Measurements from ENCODE around the gene FAH. TPM values are rescaled to one million over a fixed set of nuclear protein-coding genes. Genes with fewer than 3 reads are reported as not detected.

FAH gene
- total RNA-seq, 1 donor: 17.7 TPM

GRCh38 chr15:80207887-80208286, 55.1 kb downstream of the FAH start:
- no peaks in the 10 kb centered on the region for H3K36me3 ChIP-seq (ENCODE audit: insufficient read depth, low read length)
- no peak overlapping the region for H3K4me3 ChIP-seq (ENCODE audit: insufficient read depth, low read length)
- no peak overlapping the region for H3K27ac ChIP-seq (ENCODE audit: low read depth, low read length)
- H3K27me3 ChIP-seq (ENCODE audit: insufficient read depth, low read length): peaks cover 35% of the 10 kb centered on the region
- no peak overlapping the region for H3K4me2 ChIP-seq (ENCODE audit: insufficient read depth, low read length)
- H3K4me1 ChIP-seq (ENCODE audit: insufficient read depth, low read length): no peaks in the 10 kb centered on the region
- no peaks in the 10 kb centered on the region for H3K79me2 ChIP-seq (ENCODE audit: insufficient read depth, low read length)
- no peaks in the 10 kb centered on the region for H4K20me1 ChIP-seq (ENCODE audit: insufficient read depth, low read length)
- no peak for DNase-seq (ENCODE audit: insufficient read length, low spot score, missing footprints)
- H2AFZ ChIP-seq (ENCODE audit: low read length): no peak overlapping the region
- H3K9me3 ChIP-seq (ENCODE audit: low read depth, low read length): no peaks in the 10 kb centered on the region
- TF ChIP-seq CTCF (IDR thresholded peaks at IDR 0.05; ENCODE audit: extremely low read depth, low read depth, low read length): no peak

GRCh38 chr15:80208758-80209734, 56.2 kb downstream of the FAH start:
- no peak overlapping the region for H3K27ac ChIP-seq (ENCODE audit: low read depth, low read length)
- H3K4me3 ChIP-seq (ENCODE audit: insufficient read depth, low read length): no peak overlapping the region
- TF ChIP-seq CTCF (IDR thresholded peaks at IDR 0.05; ENCODE audit: extremely low read depth, low read depth, low read length): no peak
- no peaks in the 10 kb centered on the region for H4K20me1 ChIP-seq (ENCODE audit: insufficient read depth, low read length)
- no peaks in the 10 kb centered on the region for H3K79me2 ChIP-seq (ENCODE audit: insufficient read depth, low read length)
- no peak for DNase-seq (ENCODE audit: insufficient read length, low spot score, missing footprints)
- no peak overlapping the region for H3K4me2 ChIP-seq (ENCODE audit: insufficient read depth, low read length)
- H3K4me1 ChIP-seq (ENCODE audit: insufficient read depth, low read length): no peaks in the 10 kb centered on the region
- H3K9me3 ChIP-seq (ENCODE audit: low read depth, low read length): no peaks in the 10 kb centered on the region
- peaks cover 35% of the 10 kb centered on the region for H3K27me3 ChIP-seq (ENCODE audit: insufficient read depth, low read length)
- H2AFZ ChIP-seq (ENCODE audit: low read length): no peak overlapping the region
- no peaks in the 10 kb centered on the region for H3K36me3 ChIP-seq (ENCODE audit: insufficient read depth, low read length)

GRCh38 chr15:80210611-80211573, 58.1 kb downstream of the FAH start:
- Histone ChIP-seq H3K9me3 (ENCODE audit: low read depth, low read length) (no peaks in the 10 kb centered on the region), H4K20me1 (ENCODE audit: insufficient read depth, low read length) (no peaks in the 10 kb centered on the region), H3K4me1 (ENCODE audit: insufficient read depth, low read length) (no peaks in the 10 kb centered on the region), H3K27ac (ENCODE audit: low read depth, low read length) (no peak overlapping the region), H3K27me3 (ENCODE audit: insufficient read depth, low read length) (peaks cover 29% of the 10 kb centered on the region), H3K36me3 (ENCODE audit: insufficient read depth, low read length) (no peaks in the 10 kb centered on the region), H3K4me2 (ENCODE audit: insufficient read depth, low read length) (no peak overlapping the region), H3K4me3 (ENCODE audit: insufficient read depth, low read length) (no peak overlapping the region), H2AFZ (ENCODE audit: low read length) (no peak overlapping the region), H3K79me2 (ENCODE audit: insufficient read depth, low read length) (no peaks in the 10 kb centered on the region)
- TF ChIP-seq CTCF (IDR thresholded peaks at IDR 0.05; ENCODE audit: extremely low read depth, low read depth, low read length): no peak
- DNase-seq (ENCODE audit: insufficient read length, low spot score, missing footprints): no peak

Data from osteoblast (primary cell).